Epithelial cell of proximal tubule (primary cell): Measurements from ENCODE around the gene TPSG1. TPM values are rescaled to one million over a fixed set of nuclear protein-coding genes. Genes with fewer than 3 reads are reported as not detected.
A peak's percentile ranks its signal among the peaks of the same experiment; 100 is the strongest.
"Not testable (repeated sequence)": the region's sequence is repeated elsewhere in the genome, so short reads cannot be mapped to it uniquely, and the experiment has no call there.

ENCODE experiments used
- DNase-seq: peaks from one replicate; pipeline ENCODE4 v3.0.0-alpha.2; 2011; ENCODE audit warnings: low read depth
- H3K4me3 ChIP-seq: 2 replicates; pipeline ENCODE4 v1.5.1; 2011; ENCODE audit warnings: low read depth, mild to moderate bottlenecking, low read length
- total RNA-seq: library from RNA; depleted of rRNA; stranded (reverse); fragments of >200 nt; gene quantifications from 2 replicates; pipeline ENCODE4 v1.2.3, GENCODE V29; 2015
- TF ChIP-seq, protein P1 (sequence below): conservative IDR thresholded peaks from 2 replicates; pipeline ENCODE4 v1.5.1; 2012; ENCODE audit warnings: low read depth, mild to moderate bottlenecking, low read length

Gene TPSG1
- total RNA-seq, 1 donor from 2014 or later: not detected

DNA sequence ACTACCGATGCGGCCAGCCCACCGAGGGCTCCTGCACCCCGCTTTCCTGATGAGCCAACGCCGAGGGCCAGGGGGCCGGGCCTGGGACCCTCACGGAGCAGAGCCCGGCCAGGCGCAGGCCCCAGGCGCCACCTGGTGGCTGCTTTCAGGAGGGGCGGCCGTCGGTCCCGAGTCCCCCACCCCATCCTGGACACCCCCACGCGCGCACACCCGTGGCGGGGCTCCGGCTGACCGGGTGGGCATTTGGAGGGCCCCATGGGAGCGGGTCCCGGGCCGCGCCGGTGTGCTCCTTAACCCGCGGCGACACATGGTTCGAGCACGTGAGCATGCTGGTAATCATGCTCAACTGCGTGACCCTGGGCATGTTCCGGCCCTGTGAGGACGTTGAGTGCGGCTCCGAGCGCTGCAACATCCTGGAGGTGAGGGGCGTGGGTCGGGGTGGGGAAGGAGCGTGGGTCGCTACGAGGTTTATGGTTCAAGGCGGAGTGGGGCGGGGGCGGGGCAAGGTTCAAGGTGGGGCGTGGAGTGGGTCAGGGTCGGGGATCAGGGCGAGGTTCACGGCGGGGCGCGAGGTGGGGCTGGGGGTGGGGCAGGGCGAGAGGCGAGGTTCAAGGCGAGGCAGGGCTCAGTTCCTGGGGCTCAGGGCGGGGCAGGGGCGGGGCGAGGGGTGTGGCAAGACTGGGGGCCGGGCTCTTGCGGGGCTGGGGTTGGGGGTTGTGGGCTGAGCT is 30.2 kb downstream of the TPSG1 start:
- no peak for DNase-seq
- TF ChIP-seq, protein P1, sequence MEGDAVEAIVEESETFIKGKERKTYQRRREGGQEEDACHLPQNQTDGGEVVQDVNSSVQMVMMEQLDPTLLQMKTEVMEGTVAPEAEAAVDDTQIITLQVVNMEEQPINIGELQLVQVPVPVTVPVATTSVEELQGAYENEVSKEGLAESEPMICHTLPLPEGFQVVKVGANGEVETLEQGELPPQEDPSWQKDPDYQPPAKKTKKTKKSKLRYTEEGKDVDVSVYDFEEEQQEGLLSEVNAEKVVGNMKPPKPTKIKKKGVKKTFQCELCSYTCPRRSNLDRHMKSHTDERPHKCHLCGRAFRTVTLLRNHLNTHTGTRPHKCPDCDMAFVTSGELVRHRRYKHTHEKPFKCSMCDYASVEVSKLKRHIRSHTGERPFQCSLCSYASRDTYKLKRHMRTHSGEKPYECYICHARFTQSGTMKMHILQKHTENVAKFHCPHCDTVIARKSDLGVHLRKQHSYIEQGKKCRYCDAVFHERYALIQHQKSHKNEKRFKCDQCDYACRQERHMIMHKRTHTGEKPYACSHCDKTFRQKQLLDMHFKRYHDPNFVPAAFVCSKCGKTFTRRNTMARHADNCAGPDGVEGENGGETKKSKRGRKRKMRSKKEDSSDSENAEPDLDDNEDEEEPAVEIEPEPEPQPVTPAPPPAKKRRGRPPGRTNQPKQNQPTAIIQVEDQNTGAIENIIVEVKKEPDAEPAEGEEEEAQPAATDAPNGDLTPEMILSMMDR: peak; percentile 72
- no peak overlapping the region for H3K4me3 ChIP-seq

DNA sequence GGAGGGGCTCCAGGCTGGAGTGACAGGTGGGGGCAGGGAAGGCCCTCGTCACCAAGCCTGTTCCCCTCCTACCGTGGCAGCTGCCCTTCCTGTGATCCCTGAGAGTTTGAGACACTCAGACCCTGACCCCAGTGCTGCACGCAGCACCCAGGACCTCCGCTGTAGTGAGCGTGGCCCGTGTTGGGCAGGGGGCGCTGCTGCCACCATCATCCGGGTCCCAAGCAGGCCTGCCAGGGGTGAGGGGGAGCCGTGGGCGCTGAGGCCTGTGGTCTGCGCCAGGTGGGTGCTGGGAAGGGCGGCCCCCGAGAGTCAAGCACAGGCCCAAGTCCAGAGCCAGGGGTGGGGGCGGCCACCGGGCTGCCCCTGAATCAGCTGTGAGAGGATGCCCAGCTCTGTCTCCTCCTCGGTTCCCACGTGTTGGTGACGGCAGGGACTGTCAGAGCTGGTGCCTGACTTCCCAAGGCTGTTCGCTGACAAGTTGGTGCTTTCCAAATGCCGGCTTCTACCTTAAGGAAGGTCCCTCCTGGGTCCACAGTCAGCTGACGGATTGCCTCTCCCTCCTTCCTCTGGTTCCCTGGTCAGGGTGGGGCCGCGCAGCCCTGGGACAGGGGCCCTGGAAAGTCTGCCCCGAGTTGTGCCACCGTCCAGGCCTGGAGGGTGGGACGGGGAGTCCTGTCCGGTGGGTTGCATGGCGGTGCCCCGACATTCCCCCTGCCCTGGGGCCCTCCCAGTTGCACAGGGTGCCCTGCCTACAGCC is 31.1 kb downstream of the TPSG1 start:
- no peak overlapping the region for H3K4me3 ChIP-seq
- DNase-seq: no peak
- TF ChIP-seq, protein P1: no peak

DNA sequence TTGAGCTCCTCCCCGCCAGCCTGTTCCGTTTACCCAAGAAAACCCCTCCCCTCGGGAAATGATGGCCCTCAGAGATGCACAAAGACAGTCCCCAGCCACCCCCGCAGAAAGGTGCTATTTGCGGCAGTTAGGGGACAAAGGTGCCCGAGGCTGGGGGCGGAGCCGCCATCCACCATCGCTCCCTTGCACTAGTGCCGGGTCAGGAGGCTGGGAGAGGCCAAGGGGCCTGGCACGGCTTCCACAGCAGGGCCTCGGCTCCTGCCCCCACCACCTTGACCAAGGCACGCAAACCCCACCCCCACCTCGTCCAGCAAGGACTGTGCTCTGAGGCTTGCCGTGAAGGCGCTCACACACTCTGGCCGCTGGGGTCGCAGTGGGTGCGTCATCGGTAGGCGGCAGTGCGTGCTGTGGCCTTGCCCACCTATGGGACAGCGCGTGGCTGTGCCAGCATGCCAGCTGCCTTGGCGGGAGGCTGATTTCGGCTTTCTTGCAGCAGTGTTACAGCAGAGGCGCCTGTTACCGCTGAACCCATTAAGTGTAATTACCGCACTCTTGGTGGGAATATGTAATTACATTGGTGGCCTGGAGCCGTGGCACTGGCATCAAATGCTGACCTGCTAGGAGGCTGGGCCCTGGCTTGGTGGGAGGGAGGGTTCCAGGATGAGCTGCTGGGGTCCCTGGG is 31.8 kb downstream of the TPSG1 start:
- TF ChIP-seq, protein P1: no peak
- H3K4me3 ChIP-seq: no peak overlapping the region
- no peak for DNase-seq

DNA sequence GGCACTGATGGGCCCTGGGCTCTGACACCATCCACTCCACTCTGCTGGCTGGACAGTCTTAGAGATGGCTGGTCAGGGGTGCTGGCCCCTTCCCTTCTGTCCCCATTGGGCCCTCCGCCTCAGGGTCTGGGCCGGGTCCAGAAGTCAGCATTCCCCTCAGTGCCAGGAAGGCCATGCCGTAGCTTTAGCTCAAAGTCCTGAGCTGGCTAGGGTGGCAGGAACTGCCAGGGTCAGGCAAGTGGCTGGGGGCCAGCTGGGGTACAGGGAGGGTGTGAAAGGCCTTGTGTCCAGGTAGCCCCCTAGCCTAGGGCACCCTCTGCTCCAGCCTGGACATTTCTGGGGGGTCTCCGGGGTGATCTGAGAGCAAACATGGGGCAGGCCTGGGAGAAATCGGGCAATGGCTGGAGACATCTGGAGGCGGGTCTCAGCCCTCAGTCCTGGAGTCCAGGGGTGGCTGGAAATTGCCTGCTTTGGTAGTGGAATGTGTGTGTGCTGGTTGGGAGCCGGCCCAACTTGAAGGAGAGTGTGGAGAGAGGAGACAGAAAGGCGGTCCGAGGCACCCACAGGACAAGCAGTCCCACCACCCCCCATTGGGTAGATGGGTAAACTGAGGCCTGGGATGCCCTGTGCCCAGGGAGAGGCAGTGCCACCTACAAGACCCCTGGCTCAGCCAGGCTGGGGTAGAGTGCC is 32.5 kb downstream of the TPSG1 start:
- TF ChIP-seq, protein P1: no peak
- DNase-seq: no peak
- no peak overlapping the region for H3K4me3 ChIP-seq

DNA sequence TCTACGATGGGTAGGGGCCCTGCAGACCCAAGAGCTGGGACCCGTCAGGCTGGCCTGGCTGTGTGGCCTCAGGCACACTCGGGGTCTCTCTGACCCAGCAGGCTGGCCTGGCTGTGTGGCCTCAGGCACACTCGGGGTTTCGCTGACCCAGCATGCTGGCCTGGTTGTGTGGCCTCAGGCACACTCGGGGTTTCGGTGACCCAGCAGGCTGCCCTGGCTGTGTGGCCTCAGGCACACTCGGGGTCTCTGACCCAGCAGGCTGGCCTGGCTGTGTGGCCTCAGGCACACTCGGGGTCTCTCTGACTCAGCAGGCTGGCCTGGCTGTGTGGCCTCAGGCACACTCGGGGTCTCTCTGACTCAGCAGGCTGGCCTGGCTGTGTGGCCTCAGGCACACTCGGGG is 34.3 kb downstream of the TPSG1 start:
- H3K4me3 ChIP-seq, DNase-seq: not testable (repeated sequence)

DNA sequence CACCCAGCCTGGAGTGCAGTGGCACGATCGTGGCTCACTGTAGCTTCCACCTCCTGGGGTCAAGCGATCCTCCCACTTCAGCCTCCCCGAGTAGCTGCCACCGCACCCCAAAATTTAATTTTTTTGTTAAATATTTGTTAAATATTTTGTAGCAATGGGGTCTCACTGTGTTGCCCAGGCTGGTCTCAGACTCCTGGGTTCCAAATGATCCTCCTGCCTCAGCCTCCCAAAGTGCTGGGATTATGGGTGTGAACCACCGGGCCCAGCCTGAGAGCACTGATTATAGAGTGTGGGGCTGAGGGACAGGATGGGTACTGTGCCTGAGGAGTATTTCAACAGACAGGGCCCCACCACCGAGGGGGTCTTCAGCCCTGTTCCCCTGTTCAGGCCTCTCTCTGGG is 35.6 kb downstream of the TPSG1 start:
- DNase-seq: no peak
- TF ChIP-seq, protein P1: no peak
- H3K4me3 ChIP-seq: no peak overlapping the region
